ENCODE results near the gene CTPS1. TPM values are rescaled to one million over a fixed set of nuclear protein-coding genes. Genes with fewer than 3 reads are reported as not detected.

Gene CTPS1
- total RNA-seq, 4 donors from 2014 or later, result 19.6 to 47.4 (median 36.5) TPM

GRCh38 chr1:40984066-40984465, 4.6 kb downstream of the CTPS1 start:
- ATAC-seq, result no peak
- H3K36me3 ChIP-seq, result peaks cover 0 to 52% of the 10 kb centered on the region in 2 donors
- H3K27ac ChIP-seq, result peak overlapping the region in 2 of 4 donors; percentile 92 to 95

DNA sequence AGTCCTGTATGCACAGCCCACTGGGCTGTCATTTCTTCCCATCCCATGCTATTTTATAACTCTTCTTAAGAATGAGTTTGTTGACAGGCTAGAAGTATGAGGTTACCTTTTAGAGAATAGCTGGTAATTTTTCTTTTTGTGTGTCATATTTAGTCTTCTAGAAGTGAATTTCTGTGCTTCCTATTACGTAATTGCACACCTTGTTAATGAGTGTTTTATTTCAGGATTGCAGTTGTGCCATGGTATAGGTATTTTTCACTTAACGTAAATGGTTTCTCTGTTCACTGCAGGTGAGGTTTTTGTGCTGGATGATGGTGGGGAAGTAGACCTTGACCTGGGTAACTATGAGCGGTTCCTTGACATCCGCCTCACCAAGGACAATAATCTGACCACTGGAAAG, 5.0 kb downstream of the CTPS1 start:
- no peaks in the 10 kb centered on the region for H3K27me3 ChIP-seq
- peak overlapping the region in 2 of 4 donors; percentile 0 to 44 for H3K27ac ChIP-seq
- 74 to 82% methylated on average over 3 to 4 of the region's 4 CpGs for WGBS, 2 donors (ENCODE audit: low coverage in 1 of 2)
- ATAC-seq, result no peak
- no peaks in the 10 kb centered on the region for H3K9me3 ChIP-seq
- peaks cover 0 to 57% of the 10 kb centered on the region in 2 donors for H3K36me3 ChIP-seq
- H3K4me1 ChIP-seq, result peaks cover 0 to 61% (median 17%) of the 10 kb centered on the region in 3 donors
- no peak overlapping the region for H3K4me3 ChIP-seq
- TF ChIP-seq POLR2A (IDR thresholded peaks at IDR 0.05) (no peak), POLR2AphosphoS5 (IDR thresholded peaks at IDR 0.05) (no peak), EP300 (IDR thresholded peaks at IDR 0.05) (no peak)
- TF ChIP-seq, protein P1, sequence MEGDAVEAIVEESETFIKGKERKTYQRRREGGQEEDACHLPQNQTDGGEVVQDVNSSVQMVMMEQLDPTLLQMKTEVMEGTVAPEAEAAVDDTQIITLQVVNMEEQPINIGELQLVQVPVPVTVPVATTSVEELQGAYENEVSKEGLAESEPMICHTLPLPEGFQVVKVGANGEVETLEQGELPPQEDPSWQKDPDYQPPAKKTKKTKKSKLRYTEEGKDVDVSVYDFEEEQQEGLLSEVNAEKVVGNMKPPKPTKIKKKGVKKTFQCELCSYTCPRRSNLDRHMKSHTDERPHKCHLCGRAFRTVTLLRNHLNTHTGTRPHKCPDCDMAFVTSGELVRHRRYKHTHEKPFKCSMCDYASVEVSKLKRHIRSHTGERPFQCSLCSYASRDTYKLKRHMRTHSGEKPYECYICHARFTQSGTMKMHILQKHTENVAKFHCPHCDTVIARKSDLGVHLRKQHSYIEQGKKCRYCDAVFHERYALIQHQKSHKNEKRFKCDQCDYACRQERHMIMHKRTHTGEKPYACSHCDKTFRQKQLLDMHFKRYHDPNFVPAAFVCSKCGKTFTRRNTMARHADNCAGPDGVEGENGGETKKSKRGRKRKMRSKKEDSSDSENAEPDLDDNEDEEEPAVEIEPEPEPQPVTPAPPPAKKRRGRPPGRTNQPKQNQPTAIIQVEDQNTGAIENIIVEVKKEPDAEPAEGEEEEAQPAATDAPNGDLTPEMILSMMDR (IDR thresholded peaks at IDR 0.05), result no peak

More at GRCh38 chr1:40984066-40984465, 4.6 kb downstream of the CTPS1 start:
- WGBS, 2 donors (ENCODE audit: low coverage in 1 of 2), result 53 to 80% methylated on average over 2 of the region's 2 CpGs
- TF ChIP-seq EP300 (IDR thresholded peaks at IDR 0.05) (no peak), POLR2A (IDR thresholded peaks at IDR 0.05) (no peak), POLR2AphosphoS5 (IDR thresholded peaks at IDR 0.05) (no peak)
- TF ChIP-seq, protein P1 (IDR thresholded peaks at IDR 0.05), result no peak
- H3K9me3 ChIP-seq, result no peaks in the 10 kb centered on the region
- no peak overlapping the region for H3K4me3 ChIP-seq
- peaks cover 0 to 63% (median 17%) of the 10 kb centered on the region in 3 donors for H3K4me1 ChIP-seq
- no peaks in the 10 kb centered on the region for H3K27me3 ChIP-seq

GRCh38 chr1:40985161-40985560, 5.7 kb downstream of the CTPS1 start:
- TF ChIP-seq POLR2A (IDR thresholded peaks at IDR 0.05) (no peak), POLR2AphosphoS5 (IDR thresholded peaks at IDR 0.05) (no peak), EP300 (IDR thresholded peaks at IDR 0.05) (no peak)
- TF ChIP-seq, protein P1 (IDR thresholded peaks at IDR 0.05), result no peak
- H3K4me3 ChIP-seq, result no peak overlapping the region
- ATAC-seq, result no peak
- no peaks in the 10 kb centered on the region for H3K9me3 ChIP-seq
- WGBS, 2 donors (ENCODE audit: low coverage in 1 of 2), result 51 to 70% methylated on average over 5 of the region's 5 CpGs
- peaks cover 0 to 63% of the 10 kb centered on the region in 2 donors for H3K36me3 ChIP-seq
- H3K27me3 ChIP-seq, result no peaks in the 10 kb centered on the region
- H3K4me1 ChIP-seq, result peaks cover 0 to 59% (median 17%) of the 10 kb centered on the region in 3 donors
- peak overlapping the region in 3 of 4 donors; percentile 0 to 44 (median 40) for H3K27ac ChIP-seq

DNA sequence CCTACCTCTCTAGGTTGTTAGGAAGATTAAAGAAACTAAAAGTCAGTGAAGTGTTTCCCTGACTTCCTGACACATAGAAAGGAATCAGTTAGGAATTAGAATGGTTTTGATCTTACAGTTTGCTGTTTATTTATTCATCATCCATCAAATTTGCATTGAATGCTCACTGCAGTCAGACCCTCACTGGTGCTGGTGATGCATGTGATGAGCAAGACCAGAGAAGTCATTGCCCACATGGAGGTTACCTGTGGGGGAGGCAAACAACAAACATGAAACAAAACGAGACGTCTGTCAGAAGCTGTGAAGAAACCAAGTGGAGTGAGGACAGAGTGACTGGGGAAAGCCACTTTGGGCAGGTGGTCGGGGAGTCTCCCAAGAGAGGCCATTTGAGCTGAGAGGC, 6.4 kb downstream of the CTPS1 start:
- 82 to 100% methylated on average over 3 of the region's 3 CpGs for WGBS, 2 donors (ENCODE audit: low coverage in 1 of 2)
- peaks cover 0 to 52% (median 11%) of the 10 kb centered on the region in 3 donors for H3K4me1 ChIP-seq

More for the DNA sequence above, 6.4 kb downstream of the CTPS1 start:
- H3K36me3 ChIP-seq, result peaks cover 0 to 70% of the 10 kb centered on the region in 2 donors
- H3K27ac ChIP-seq, result peak overlapping the region in 1 of 4 donors; percentile 44
- H3K9me3 ChIP-seq, result no peaks in the 10 kb centered on the region
- ATAC-seq, result no peak
- no peaks in the 10 kb centered on the region for H3K27me3 ChIP-seq
- no peak overlapping the region for H3K4me3 ChIP-seq
- TF ChIP-seq POLR2AphosphoS5 (IDR thresholded peaks at IDR 0.05), result no peak
- TF ChIP-seq EP300 (IDR thresholded peaks at IDR 0.05), result no peak
- no peak for TF ChIP-seq POLR2A (IDR thresholded peaks at IDR 0.05)
- TF ChIP-seq, protein P1 (IDR thresholded peaks at IDR 0.05), result no peak

Measured in gastroesophageal sphincter (tissue), 4 donors.